ENCODE results near the gene KCNA3. TPM values are rescaled to one million over a fixed set of nuclear protein-coding genes. Genes with fewer than 3 reads are reported as not detected.

The KCNA3 gene
- total and polyA plus RNA-seq, 4 donors, result 0.23 to 2.2 (median 0.34) TPM

- H3K4me3 ChIP-seq (ENCODE audit: low read depth in 1 of 3, low read length in 3 of 3), result no peak overlapping the region
- no peak overlapping the region for H3K27ac ChIP-seq (ENCODE audit: low read depth in 1 of 2, low read length in 2 of 2)
- peaks cover 0 to 4% (median 0%) of the 10 kb centered on the region in 4 donors for H3K9me3 ChIP-seq (ENCODE audit: control insufficient read depth in 4 of 4, low read length in 3 of 4)
- no peak overlapping the region for H3K9ac ChIP-seq (ENCODE audit: low read depth in 1 of 2, low read length in 2 of 2)
- 80% methylated on average over 4 of the region's 4 CpGs for WGBS
- no peak for DNase-seq (ENCODE audit: low spot score)
- H3K4me1 ChIP-seq (ENCODE audit: control insufficient read depth in 4 of 4, insufficient read depth in 4 of 4, low read length in 3 of 4), result no peaks in the 10 kb centered on the region
- TF ChIP-seq FOXA2 (IDR thresholded peaks at IDR 0.05), result no peak
- TF ChIP-seq SP1 (IDR thresholded peaks at IDR 0.05), result no peak
- TF ChIP-seq HNF4G (IDR thresholded peaks at IDR 0.05), result no peak
- TF ChIP-seq REST (IDR thresholded peaks at IDR 0.05), result no peak
- TF ChIP-seq HNF4A (conservative IDR thresholded peaks at IDR 0.05), result no peak
- TF ChIP-seq MAX (IDR thresholded peaks at IDR 0.05), result no peak
- no peak for TF ChIP-seq RAD21 (IDR thresholded peaks at IDR 0.05)
- no peaks in the 10 kb centered on the region for H3K36me3 ChIP-seq (ENCODE audit: control insufficient read depth in 4 of 4, insufficient read depth in 3 of 4, low read depth in 1 of 4, low read length in 3 of 4)
- H3K27me3 ChIP-seq (ENCODE audit: control insufficient read depth in 4 of 4, insufficient read depth in 4 of 4, low read length in 3 of 4), result peaks cover 0 to 4% (median 0%) of the 10 kb centered on the region in 4 donors
These were observed 11.4 kb upstream of the KCNA3 start for GRCh38 chr1:110686188-110686587.

- Histone ChIP-seq H3K36me3 (ENCODE audit: control insufficient read depth in 4 of 4, insufficient read depth in 3 of 4, low read depth in 1 of 4, low read length in 3 of 4) (no peaks in the 10 kb centered on the region), H3K27ac (ENCODE audit: low read depth in 1 of 2, low read length in 2 of 2) (no peak overlapping the region), H3K27me3 (ENCODE audit: control insufficient read depth in 4 of 4, insufficient read depth in 4 of 4, low read length in 3 of 4) (peaks cover 0 to 4% (median 0%) of the 10 kb centered on the region in 4 donors), H3K9me3 (ENCODE audit: control insufficient read depth in 4 of 4, low read length in 3 of 4) (peaks cover 0 to 4% (median 0%) of the 10 kb centered on the region in 4 donors), H3K4me1 (ENCODE audit: control insufficient read depth in 4 of 4, insufficient read depth in 4 of 4, low read length in 3 of 4) (no peaks in the 10 kb centered on the region), H3K9ac (ENCODE audit: low read depth in 1 of 2, low read length in 2 of 2) (no peak overlapping the region), H3K4me3 (ENCODE audit: low read depth in 1 of 3, low read length in 3 of 3) (no peak overlapping the region)
- WGBS, result 62% methylated on average over 2 of the region's 2 CpGs
- no peak for TF ChIP-seq NR2F2 (IDR thresholded peaks at IDR 0.05)
- no peak for TF ChIP-seq HNF4G (IDR thresholded peaks at IDR 0.05)
- no peak for TF ChIP-seq SP1 (IDR thresholded peaks at IDR 0.05)
- no peak for TF ChIP-seq RAD21 (IDR thresholded peaks at IDR 0.05)
- TF ChIP-seq CTCF (IDR thresholded peaks at IDR 0.05; ENCODE audit: low read depth, low read length, missing input control), result no peak
- no peak for TF ChIP-seq ATF3 (IDR thresholded peaks at IDR 0.05)
- TF ChIP-seq MAX (IDR thresholded peaks at IDR 0.05), result no peak
- no peak for TF ChIP-seq EGR1 (IDR thresholded peaks at IDR 0.05; ENCODE audit: low read depth in 2 of 2)
- TF ChIP-seq HNF4A (conservative IDR thresholded peaks at IDR 0.05), result no peak
- TF ChIP-seq RXRA (IDR thresholded peaks at IDR 0.05), result no peak
- TF ChIP-seq FOXA2 (IDR thresholded peaks at IDR 0.05), result no peak
- TF ChIP-seq GABPA (IDR thresholded peaks at IDR 0.05 in 1 of 2, conservative IDR thresholded peaks at IDR 0.05 in 1 of 2), result no peak
- TF ChIP-seq REST (IDR thresholded peaks at IDR 0.05), result no peak
- no peak for TF ChIP-seq JUND (IDR thresholded peaks at IDR 0.05)
- TF ChIP-seq FOXA1 (IDR thresholded peaks at IDR 0.05), result no peak
- no peak for TF ChIP-seq TAF1 (conservative IDR thresholded peaks at IDR 0.05)
- TF ChIP-seq YY1 (IDR thresholded peaks at IDR 0.05), result no peak
- no peak for TF ChIP-seq ZBTB33 (IDR thresholded peaks at IDR 0.05)
- DNase-seq (ENCODE audit: low spot score), result no peak
These were observed 9.8 kb upstream of the KCNA3 start for GRCh38 chr1:110684491-110684890.
